Lung (tissue), 16 donors: ENCODE data around the gene TMEM40. TPM values are rescaled to one million over a fixed set of nuclear protein-coding genes. Genes with fewer than 3 reads are reported as not detected.

Experiments
- ATAC-seq: fragments of 200-7000 bp; cut with Tn5 transposase; one replicate; pipeline ENCODE4 v1.9.1; 2020; ENCODE audit warnings: moderate number of reproducible peaks; ENCODE audit not compliant: insufficient read depth, low FRiP score
- DNase-seq, 3 donors: peaks; one replicate each; pipeline ENCODE4 v3.0.0-alpha.2; 2013 to 2017
- H3K27ac ChIP-seq, 2 donors: one replicate each; pipeline ENCODE4 v1.5.1; 2013; ENCODE audit warnings: mild to moderate bottlenecking in 2 of 2, moderate library complexity in 2 of 2, control low read depth in 1 of 2, inconsistent platforms in 1 of 2, low read depth in 1 of 2, low read length in 1 of 2
- H3K27me3 ChIP-seq, 3 donors: one replicate each; pipeline ENCODE4 v1.5.1; 2013; ENCODE audit warnings: low read length in 2 of 3; ENCODE audit not compliant: control insufficient read depth in 3 of 3, insufficient read depth in 3 of 3
- H3K36me3 ChIP-seq, 4 donors: one replicate each; pipeline ENCODE4 v1.5.1; 2013; ENCODE audit warnings: low read length in 4 of 4, mild to moderate bottlenecking in 1 of 4, moderate library complexity in 1 of 4; ENCODE audit not compliant: control insufficient read depth in 4 of 4, insufficient read depth in 4 of 4
- H3K4me1 ChIP-seq, 5 donors: one replicate each; pipeline ENCODE4 v1.5.1; 2013; ENCODE audit warnings: low read length in 5 of 5, mild to moderate bottlenecking in 2 of 5, moderate library complexity in 1 of 5; ENCODE audit not compliant: control insufficient read depth in 5 of 5, insufficient read depth in 5 of 5
- H3K4me3 ChIP-seq: one replicate; pipeline ENCODE4 v1.5.1; 2013; ENCODE audit warnings: mild to moderate bottlenecking, control low read depth, moderate library complexity
- H3K9ac ChIP-seq, 2 donors: one replicate each; pipeline ENCODE4 v1.5.1; 2013; ENCODE audit warnings: low read length in 2 of 2, control low read depth in 1 of 2; ENCODE audit not compliant: insufficient read depth in 1 of 2
- H3K9me3 ChIP-seq, 4 donors: one replicate each; pipeline ENCODE4 v1.5.1; 2013; ENCODE audit warnings: low read length in 3 of 4, mild to moderate bottlenecking in 1 of 4, moderate library complexity in 1 of 4; ENCODE audit not compliant: control insufficient read depth in 4 of 4, insufficient read depth in 3 of 4
- WGBS, 2 donors: extraction: QIAGEN DNeasy Blood & Tissue Kit; methylation state at CpG; one replicate each; pipeline ENCODE4 v1.1.7; 2013; 5-methylcytosine and 5-hydroxymethylcytosine counted together
- long read RNA-seq, 5 donors: transcript quantifications; one replicate each; lab custom pipeline, GENCODE V29; 2026
- polyA plus RNA-seq, 2 donors: library from polyadenylated mRNA; stranded (reverse); fragments of 200-250 nt; gene quantifications; one replicate each; pipeline ENCODE4 v1.2.1, GENCODE V29; 2013
- total RNA-seq, 2 donors: library from RNA; depleted of rRNA in 1 of 2; stranded (reverse); fragments of >200 nt in 1 of 2; gene quantifications; one replicate each; pipeline ENCODE4 v1.2.1, GENCODE V29; 2014 to 2021
- TF ChIP-seq, protein P1 (sequence below): IDR thresholded peaks from 2 replicates; pipeline ENCODE4 v1.5.1; 2012; ENCODE audit warnings: mild to moderate bottlenecking; ENCODE audit errors: control extremely low read depth, extremely low read depth
- donor health status: control.
- donor health status: control.
- donor health status: Bipolar disorder and iron deficiency.
- donor health status: healthy.
- donor health status: DM: yes; HTN: yes; CAD: no.

The TMEM40 gene, protein sequence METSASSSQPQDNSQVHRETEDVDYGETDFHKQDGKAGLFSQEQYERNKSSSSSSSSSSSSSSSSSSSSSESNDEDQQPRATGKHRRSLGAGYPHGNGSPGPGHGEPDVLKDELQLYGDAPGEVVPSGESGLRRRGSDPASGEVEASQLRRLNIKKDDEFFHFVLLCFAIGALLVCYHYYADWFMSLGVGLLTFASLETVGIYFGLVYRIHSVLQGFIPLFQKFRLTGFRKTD
- total RNA-seq, result 1 to 10 TPM; 2.0 to 3.8 TPM
- 1 to 10 TPM; 4.2 to 6.0 TPM for polyA plus RNA-seq
- long read RNA-seq, donor 1, result 0 reads
- long read RNA-seq, donor 2, result 0 reads
- long read RNA-seq, donor 3, result 0 reads
- long read RNA-seq, donor 4, partial matches to known transcripts, result 0 of 2 reads
- long read RNA-seq, donor 4, other reads (novel, unspliced or antisense), result 0 of 2 reads
- long read RNA-seq, donor 5, result 0 reads

DNA sequence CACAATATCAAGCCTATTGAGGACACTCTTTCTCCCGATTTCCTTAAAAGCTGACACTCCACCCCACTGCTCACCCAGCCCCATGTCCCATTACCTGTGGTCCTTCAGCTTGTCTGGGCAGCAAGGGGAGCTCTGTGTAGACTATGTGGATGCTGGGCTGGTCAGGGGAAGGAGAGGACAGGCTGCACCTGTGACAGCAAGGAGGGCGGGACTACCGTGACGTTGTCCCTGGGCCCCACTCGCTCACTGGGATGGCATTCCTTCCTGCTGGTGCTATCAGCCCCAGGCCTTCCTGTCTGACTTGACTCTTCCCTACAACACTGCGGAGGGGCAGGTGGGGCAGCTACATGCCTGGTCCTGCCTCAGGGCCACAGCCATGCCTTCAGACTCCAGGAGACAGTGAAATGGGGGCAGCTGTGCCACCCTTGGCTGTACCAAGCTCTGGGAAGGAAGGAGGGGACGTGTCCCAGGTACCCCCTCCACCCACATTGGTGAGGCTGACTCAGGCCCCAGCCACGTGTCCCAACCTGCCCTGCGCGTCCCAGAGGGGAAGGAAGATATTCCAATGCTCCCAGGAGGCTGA lies at the start of gene TMEM40:
TMEM40 (minus strand) TSS at position 163 of the 583 bp plus-strand sequence. CDS start 9,427 bp downstream, outside the sequence.
- 82 to 84% methylated on average over 10 of the region's 10 CpGs for WGBS, 2 donors
- H3K9ac ChIP-seq, result peak within 1 kb of the TSS in 1 of 2 donors; percentile 64
- ATAC-seq, result no peak
- TF ChIP-seq, protein P1, sequence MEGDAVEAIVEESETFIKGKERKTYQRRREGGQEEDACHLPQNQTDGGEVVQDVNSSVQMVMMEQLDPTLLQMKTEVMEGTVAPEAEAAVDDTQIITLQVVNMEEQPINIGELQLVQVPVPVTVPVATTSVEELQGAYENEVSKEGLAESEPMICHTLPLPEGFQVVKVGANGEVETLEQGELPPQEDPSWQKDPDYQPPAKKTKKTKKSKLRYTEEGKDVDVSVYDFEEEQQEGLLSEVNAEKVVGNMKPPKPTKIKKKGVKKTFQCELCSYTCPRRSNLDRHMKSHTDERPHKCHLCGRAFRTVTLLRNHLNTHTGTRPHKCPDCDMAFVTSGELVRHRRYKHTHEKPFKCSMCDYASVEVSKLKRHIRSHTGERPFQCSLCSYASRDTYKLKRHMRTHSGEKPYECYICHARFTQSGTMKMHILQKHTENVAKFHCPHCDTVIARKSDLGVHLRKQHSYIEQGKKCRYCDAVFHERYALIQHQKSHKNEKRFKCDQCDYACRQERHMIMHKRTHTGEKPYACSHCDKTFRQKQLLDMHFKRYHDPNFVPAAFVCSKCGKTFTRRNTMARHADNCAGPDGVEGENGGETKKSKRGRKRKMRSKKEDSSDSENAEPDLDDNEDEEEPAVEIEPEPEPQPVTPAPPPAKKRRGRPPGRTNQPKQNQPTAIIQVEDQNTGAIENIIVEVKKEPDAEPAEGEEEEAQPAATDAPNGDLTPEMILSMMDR, result no peak
- no peaks in the 10 kb centered on the region for H3K9me3 ChIP-seq
- H3K27ac ChIP-seq, result peak within 1 kb of the TSS in 1 of 2 donors; percentile 76
- H3K4me1 ChIP-seq, result peaks cover 0 to 14% (median 10%) of the 10 kb centered on the region in 5 donors
- no peak within 1 kb of the TSS for H3K4me3 ChIP-seq
- no peaks in the 10 kb centered on the region for H3K36me3 ChIP-seq
- no peaks in the 10 kb centered on the region for H3K27me3 ChIP-seq
- no peak for DNase-seq

DNA sequence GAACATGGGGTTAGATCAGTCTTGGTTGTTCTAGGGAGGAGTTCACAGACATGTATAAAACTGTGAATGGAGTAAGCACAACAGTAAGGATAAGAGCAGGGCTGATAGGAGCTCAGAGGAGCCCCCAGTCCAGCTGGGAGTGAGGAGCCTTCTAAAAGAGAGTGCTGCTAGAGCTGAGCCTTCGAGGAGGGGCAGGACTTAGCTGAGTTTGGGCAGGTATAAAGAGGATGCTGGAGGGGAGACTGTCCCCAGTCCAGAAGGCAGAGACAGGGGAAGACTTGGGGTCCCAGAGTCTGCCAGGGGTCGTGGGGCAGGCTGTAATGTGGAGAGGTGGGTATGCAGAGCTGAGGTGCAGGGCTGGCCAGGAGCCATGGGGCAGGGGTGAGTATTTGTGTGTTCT lies 49.5 kb upstream of the TMEM40 start:
- no peak overlapping the region for H3K9ac ChIP-seq
- ATAC-seq (no peak), DNase-seq (no peak)
- TF ChIP-seq, protein P1, result no peak
- no peaks in the 10 kb centered on the region for H3K9me3 ChIP-seq
- 72 to 87% methylated on average over 2 of the region's 2 CpGs for WGBS, 2 donors
- H3K27ac ChIP-seq, result no peak overlapping the region
- peaks cover 2 to 9% (median 2%) of the 10 kb centered on the region in 4 donors for H3K36me3 ChIP-seq
- no peaks in the 10 kb centered on the region for H3K27me3 ChIP-seq
- H3K4me1 ChIP-seq, result peaks cover 0 to 21% (median 0%) of the 10 kb centered on the region in 5 donors
- H3K4me3 ChIP-seq, result no peak overlapping the region

DNA sequence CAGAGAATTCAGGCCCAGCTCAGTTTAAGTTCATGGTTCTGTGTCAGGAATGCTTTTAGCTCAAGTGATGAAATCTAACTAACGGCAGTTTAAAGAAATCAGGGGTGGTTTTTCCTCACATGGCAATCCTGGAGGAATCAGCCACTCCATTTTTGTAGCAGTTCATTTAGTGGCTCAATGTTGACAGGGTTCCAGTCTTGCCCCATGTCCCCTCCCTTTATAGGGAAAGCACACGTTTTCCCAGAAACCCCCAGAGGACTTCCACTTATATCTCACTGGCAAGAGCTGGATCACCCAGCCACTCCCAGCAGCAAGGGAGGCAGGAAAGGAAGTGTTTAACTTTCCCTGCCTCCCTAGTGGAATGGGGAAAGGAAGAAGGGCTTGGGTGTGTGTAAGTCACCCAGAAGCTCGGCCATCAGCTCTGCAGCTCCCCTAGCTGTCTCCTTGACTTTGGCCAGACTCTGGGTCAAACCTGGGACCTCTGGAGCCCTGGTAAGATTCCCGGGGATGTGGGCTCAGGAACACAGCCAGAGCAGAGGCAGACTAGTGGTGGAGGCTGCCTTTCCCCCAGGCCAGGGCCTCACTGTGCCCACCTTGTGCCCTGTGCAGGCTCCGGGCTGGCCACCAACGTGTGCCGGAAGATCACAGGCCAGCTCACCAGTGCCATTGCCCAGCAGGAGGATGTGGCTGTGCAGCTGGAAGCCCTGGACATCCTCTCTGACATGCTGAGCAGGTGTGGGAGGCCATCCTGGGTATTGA lies 48.7 kb upstream of the TMEM40 start:
- H3K36me3 ChIP-seq, result peaks cover 2 to 9% (median 2%) of the 10 kb centered on the region in 4 donors
- H3K4me3 ChIP-seq, result no peak overlapping the region
- no peaks in the 10 kb centered on the region for H3K27me3 ChIP-seq
- H3K9me3 ChIP-seq, result no peaks in the 10 kb centered on the region
- TF ChIP-seq, protein P1, result no peak
- ATAC-seq, result no peak
- DNase-seq, result peak in 2 of 3 donors; percentile 64 to 78
- peaks cover 0 to 21% (median 0%) of the 10 kb centered on the region in 5 donors for H3K4me1 ChIP-seq
- WGBS, 2 donors, result 77 to 86% methylated on average over 7 of the region's 7 CpGs
- H3K9ac ChIP-seq, result no peak overlapping the region
- H3K27ac ChIP-seq, result no peak overlapping the region
